ENCODE data around the gene ZBED2. TPM values are rescaled to one million over a fixed set of nuclear protein-coding genes. Genes with fewer than 3 reads are reported as not detected.

The ZBED2 gene
- total and polyA plus RNA-seq, 2 donors (not counting 3 experiments of a cell fraction or from before 2014, with no cell fraction given): not detected

DNA sequence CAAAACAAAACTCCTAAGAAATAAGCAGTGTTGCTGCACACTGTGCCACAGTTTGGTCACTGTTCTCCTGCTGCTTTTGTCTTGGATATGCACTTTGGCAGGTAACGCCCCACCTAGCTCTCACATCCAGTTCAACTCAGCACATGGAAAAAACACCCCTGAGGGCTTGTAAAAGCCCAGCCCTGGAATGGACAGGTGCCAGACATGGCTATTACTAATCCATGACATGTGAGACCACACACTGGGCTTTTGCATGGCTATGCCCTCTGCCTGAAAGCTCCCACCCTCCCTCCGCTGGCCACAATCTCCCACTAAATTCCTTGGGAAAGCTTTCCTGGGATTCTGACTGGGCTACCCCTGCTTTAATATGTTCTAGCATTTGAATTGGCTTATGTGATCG is 24.7 kb upstream of the ZBED2 start:
- CTCF ChIA-PET: no interaction called here
- dilution Hi-C loops (cut with MboI; ENCODE audit: extremely low pct_ligation_motif_present, low sequenced_read_pairs): no loop called here

DNA sequence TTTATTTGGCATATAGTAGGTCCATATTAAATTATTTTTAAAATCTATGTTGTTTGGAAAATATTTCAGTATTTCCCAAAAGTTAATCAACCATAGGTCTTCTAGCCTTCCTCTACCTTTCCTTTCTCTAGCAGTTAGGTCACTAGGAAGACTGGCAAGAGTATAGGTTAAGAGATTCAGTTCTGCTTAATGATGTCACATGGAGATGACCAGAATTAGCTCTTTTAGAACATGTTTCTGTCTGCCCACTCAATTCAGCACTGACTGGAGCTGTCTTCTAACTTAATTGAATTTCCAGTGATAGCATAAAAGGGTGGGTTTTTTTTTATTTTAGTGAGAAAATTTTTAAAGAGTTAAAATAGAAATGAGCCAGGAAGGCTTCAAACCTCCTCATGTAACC is 23.8 kb upstream of the ZBED2 start:
- POLR2A ChIA-PET: interaction anchor here (0.8 kb wide), 1 partner anchor 9 kb away, joined by 3 read pairs; no protein-coding TSS in a partner anchor

More for the DNA sequence above, 24.7 kb upstream of the ZBED2 start:
- H3K79me2 ChIP-seq (ENCODE audit: control insufficient read depth, insufficient read depth, low read length): no peaks in the 10 kb centered on the region
- no TSS peak for BruUV-seq (replicated peaks)
- H3K9ac ChIP-seq (replicated peaks; ENCODE audit: extremely low read depth, insufficient read depth, low read length): no peak overlapping the region
- no peak overlapping the region for H3K27ac ChIP-seq (ENCODE audit: insufficient read depth, low read depth, low read length)
- no peaks in the 10 kb centered on the region for H4K20me1 ChIP-seq (replicated peaks; ENCODE audit: control insufficient read depth, extremely low read depth, insufficient read depth, low read length)
- no peak overlapping the region for H3K4me3 ChIP-seq (replicated peaks in 1 of 3; ENCODE audit: insufficient read depth in 1 of 3, low read depth in 1 of 3, low read length in 3 of 3)
- H2AFZ ChIP-seq (ENCODE audit: low read depth, low read length): no peak overlapping the region
- POLR2A ChIA-PET: no interaction called here
- no peaks in the 10 kb centered on the region for H3K9me1 ChIP-seq (replicated peaks; ENCODE audit: control insufficient read depth, extremely low read depth, insufficient read depth, low read length)
- H3K9me3 ChIP-seq (replicated peaks; ENCODE audit: control insufficient read depth, insufficient read depth, low read length): no peaks in the 10 kb centered on the region
- no peak overlapping the region for H3K4me2 ChIP-seq (ENCODE audit: insufficient read depth, low read length)
- TF ChIP-seq, protein P1, sequence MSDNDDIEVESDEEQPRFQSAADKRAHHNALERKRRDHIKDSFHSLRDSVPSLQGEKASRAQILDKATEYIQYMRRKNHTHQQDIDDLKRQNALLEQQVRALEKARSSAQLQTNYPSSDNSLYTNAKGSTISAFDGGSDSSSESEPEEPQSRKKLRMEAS (IDR thresholded peaks at IDR 0.05; ENCODE audit: insufficient read depth, insufficient read length): no peak
- no peak for TF ChIP-seq MYC (IDR thresholded peaks at IDR 0.05; ENCODE audit: low read depth, low read length)
- TF ChIP-seq GATA2 (IDR thresholded peaks at IDR 0.05; ENCODE audit: insufficient read depth, insufficient read length, low read depth, low read length): no peak
- TF ChIP-seq POLR2A (IDR thresholded peaks at IDR 0.05; ENCODE audit: low read depth, low read length): no peak
- H3K36me3 ChIP-seq (ENCODE audit: control insufficient read depth in 2 of 2, extremely low read depth in 1 of 2, insufficient read depth in 2 of 2, low read length in 2 of 2): no peaks in the 10 kb centered on the region
- FAIRE-seq (no peak), DNase-seq (ENCODE audit: low read depth, low spot score) (no peak)
- H3K27me3 ChIP-seq (ENCODE audit: control insufficient read depth in 2 of 2, insufficient read depth in 2 of 2, low read length in 2 of 2): peaks cover 3 to 5% of the 10 kb centered on the region in 2 experiments
- intact Hi-C loops (cut with micrococcal nuclease): no loop called here
- H3K4me1 ChIP-seq (ENCODE audit: control insufficient read depth, extremely low read depth, insufficient read depth, low read length): no peaks in the 10 kb centered on the region

More for the DNA sequence above, 23.8 kb upstream of the ZBED2 start:
- no peak for FAIRE-seq
- no peak overlapping the region for H2AFZ ChIP-seq (ENCODE audit: low read depth, low read length)
- H3K9me3 ChIP-seq (replicated peaks; ENCODE audit: control insufficient read depth, insufficient read depth, low read length): no peaks in the 10 kb centered on the region
- CTCF ChIA-PET: no interaction called here
- H4K20me1 ChIP-seq (replicated peaks; ENCODE audit: control insufficient read depth, extremely low read depth, insufficient read depth, low read length): no peaks in the 10 kb centered on the region
- H3K79me2 ChIP-seq (ENCODE audit: control insufficient read depth, insufficient read depth, low read length): no peaks in the 10 kb centered on the region
- no peaks in the 10 kb centered on the region for H3K36me3 ChIP-seq (ENCODE audit: control insufficient read depth in 2 of 2, extremely low read depth in 1 of 2, insufficient read depth in 2 of 2, low read length in 2 of 2)
- DNase-seq (ENCODE audit: low read depth, low spot score): no peak
- no TSS peak for BruUV-seq (replicated peaks)
- no peak overlapping the region for H3K4me2 ChIP-seq (ENCODE audit: insufficient read depth, low read length)
- no peak overlapping the region for H3K9ac ChIP-seq (replicated peaks; ENCODE audit: extremely low read depth, insufficient read depth, low read length)
- no peaks in the 10 kb centered on the region for H3K9me1 ChIP-seq (replicated peaks; ENCODE audit: control insufficient read depth, extremely low read depth, insufficient read depth, low read length)
- dilution Hi-C loops (cut with MboI; ENCODE audit: extremely low pct_ligation_motif_present, low sequenced_read_pairs): no loop called here
- H3K4me3 ChIP-seq (replicated peaks in 1 of 3; ENCODE audit: insufficient read depth in 1 of 3, low read depth in 1 of 3, low read length in 3 of 3): no peak overlapping the region
- H3K4me1 ChIP-seq (ENCODE audit: control insufficient read depth, extremely low read depth, insufficient read depth, low read length): no peaks in the 10 kb centered on the region
- H3K27ac ChIP-seq (ENCODE audit: insufficient read depth, low read depth, low read length): no peak overlapping the region
- peaks cover 3 to 5% of the 10 kb centered on the region in 2 experiments for H3K27me3 ChIP-seq (ENCODE audit: control insufficient read depth in 2 of 2, insufficient read depth in 2 of 2, low read length in 2 of 2)
- intact Hi-C loops (cut with micrococcal nuclease): no loop called here
- no peak for TF ChIP-seq GATA2 (IDR thresholded peaks at IDR 0.05; ENCODE audit: insufficient read depth, insufficient read length, low read depth, low read length)
- TF ChIP-seq, protein P1 (IDR thresholded peaks at IDR 0.05; ENCODE audit: insufficient read depth, insufficient read length): no peak
- no peak for TF ChIP-seq FOS (IDR thresholded peaks at IDR 0.05; ENCODE audit: borderline replicate concordance, insufficient read depth, low read length)
- no peak for TF ChIP-seq MYC (IDR thresholded peaks at IDR 0.05; ENCODE audit: low read depth, low read length)
- TF ChIP-seq, protein P2, sequence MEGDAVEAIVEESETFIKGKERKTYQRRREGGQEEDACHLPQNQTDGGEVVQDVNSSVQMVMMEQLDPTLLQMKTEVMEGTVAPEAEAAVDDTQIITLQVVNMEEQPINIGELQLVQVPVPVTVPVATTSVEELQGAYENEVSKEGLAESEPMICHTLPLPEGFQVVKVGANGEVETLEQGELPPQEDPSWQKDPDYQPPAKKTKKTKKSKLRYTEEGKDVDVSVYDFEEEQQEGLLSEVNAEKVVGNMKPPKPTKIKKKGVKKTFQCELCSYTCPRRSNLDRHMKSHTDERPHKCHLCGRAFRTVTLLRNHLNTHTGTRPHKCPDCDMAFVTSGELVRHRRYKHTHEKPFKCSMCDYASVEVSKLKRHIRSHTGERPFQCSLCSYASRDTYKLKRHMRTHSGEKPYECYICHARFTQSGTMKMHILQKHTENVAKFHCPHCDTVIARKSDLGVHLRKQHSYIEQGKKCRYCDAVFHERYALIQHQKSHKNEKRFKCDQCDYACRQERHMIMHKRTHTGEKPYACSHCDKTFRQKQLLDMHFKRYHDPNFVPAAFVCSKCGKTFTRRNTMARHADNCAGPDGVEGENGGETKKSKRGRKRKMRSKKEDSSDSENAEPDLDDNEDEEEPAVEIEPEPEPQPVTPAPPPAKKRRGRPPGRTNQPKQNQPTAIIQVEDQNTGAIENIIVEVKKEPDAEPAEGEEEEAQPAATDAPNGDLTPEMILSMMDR (IDR thresholded peaks at IDR 0.05; ENCODE audit: extremely low read depth in 1 of 2, insufficient read depth in 1 of 2, low read depth in 1 of 2, low read length in 2 of 2): no peak
- no peak for TF ChIP-seq EZH2 (IDR thresholded peaks at IDR 0.05; ENCODE audit: borderline replicate concordance, low read depth, low read length, severe bottlenecking)
- TF ChIP-seq JUN (IDR thresholded peaks at IDR 0.05; ENCODE audit: borderline replicate concordance, insufficient read depth, insufficient read length, low read depth): no peak
- TF ChIP-seq POLR2A (IDR thresholded peaks at IDR 0.05; ENCODE audit: low read depth, low read length): no peak
- TF ChIP-seq POLR2AphosphoS5 (IDR thresholded peaks at IDR 0.05; ENCODE audit: insufficient read depth, low read depth, low read length): no peak

All from endothelial cell of umbilical vein (primary cell).